GM18498 (cell line): ENCODE measurements around the gene ORM1.

Experiments used
- ATAC-seq: cut with Tn5 transposase; IDR thresholded peaks from one replicate; pipeline ENCODE4 v1.9.1; 2021; ENCODE audit warnings: mild to moderate bottlenecking, moderate library complexity; ENCODE audit not compliant: unreplicated experiment

The ORM1 gene

DNA sequence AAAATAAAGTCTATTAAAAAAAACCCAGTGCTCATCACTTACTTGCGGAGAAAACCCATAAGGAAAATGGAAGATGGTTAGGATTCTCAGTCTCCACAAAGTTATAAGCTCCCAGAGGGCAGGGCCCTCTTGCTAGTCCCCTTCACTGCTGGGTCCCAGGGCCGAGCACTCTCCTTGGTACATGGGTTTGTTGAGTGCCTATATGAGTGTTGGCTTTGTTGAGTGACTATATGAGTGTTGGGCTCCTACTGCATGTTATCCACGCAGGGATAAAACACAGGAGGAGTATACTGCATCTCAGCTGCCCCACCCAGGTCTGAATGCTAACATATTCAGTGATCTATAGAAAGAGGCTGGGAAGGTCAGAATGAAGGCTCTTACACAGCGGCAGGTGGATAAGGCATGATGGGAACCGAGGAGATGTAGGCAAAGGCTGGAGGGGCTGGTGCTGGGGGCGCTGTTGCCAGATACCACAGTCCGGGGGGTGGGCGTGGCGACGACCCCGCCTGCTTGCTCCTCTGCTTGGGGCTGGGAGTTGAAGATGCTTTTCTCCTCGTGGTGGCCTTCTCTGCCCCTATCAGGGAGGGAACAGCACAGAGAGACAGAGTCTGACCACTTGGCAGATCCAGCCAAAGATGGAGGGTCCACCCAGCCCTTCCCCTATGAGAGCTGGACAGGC lies 18.4 kb downstream of the ORM1 start:
- no peak for ATAC-seq

DNA sequence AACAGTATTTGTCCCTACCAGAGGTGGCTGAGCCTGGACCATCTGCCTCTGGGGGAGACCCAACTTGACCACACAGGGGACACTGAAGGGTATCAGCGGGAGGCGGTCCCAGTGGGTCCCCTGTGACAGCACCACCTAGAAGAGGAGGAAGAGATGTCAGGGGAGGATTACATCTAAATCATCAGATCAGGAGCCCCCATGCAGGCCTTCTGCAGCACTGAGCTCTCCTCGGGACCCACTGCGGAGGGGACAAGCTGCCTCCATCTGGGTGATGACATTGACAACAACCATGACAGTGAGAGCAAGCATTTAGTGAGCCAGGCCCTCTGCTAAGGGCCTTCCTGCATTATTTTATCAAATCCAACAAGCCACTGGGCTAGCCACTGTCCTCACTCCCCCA lies 19.1 kb downstream of the ORM1 start:
- ATAC-seq: no peak

DNA sequence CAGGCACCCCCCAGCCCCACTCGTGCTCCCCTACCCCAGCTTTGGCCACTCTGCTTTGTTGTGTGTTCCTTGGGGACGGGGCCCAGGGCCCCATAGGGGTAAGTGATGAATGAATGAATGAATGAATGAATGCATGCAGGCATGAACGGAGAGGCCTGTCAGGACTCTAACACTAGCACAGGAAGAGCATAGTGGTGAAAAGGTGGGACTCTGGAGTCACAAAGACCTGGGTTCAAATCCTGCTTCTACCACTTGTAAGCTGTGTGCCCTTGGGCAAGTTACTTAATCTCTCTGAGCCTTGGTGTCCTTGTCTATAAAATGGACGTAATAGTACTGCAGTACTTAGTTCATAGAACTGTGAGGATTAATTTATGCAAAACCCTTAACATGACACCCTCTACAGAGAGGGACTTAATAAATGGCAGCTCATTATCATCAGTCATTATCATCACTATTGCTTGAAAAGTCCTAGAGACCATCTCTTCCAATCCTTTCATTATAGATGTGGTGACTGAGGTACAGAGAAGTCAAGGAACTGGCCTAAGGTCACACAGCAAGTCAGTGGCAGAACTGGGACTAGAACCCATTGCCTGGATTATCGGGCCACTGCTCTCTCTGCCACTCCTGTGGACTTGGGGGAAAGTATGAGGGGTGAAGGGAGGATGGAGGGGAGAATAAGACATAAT lies 20.0 kb downstream of the ORM1 start:
- ATAC-seq: no peak

DNA sequence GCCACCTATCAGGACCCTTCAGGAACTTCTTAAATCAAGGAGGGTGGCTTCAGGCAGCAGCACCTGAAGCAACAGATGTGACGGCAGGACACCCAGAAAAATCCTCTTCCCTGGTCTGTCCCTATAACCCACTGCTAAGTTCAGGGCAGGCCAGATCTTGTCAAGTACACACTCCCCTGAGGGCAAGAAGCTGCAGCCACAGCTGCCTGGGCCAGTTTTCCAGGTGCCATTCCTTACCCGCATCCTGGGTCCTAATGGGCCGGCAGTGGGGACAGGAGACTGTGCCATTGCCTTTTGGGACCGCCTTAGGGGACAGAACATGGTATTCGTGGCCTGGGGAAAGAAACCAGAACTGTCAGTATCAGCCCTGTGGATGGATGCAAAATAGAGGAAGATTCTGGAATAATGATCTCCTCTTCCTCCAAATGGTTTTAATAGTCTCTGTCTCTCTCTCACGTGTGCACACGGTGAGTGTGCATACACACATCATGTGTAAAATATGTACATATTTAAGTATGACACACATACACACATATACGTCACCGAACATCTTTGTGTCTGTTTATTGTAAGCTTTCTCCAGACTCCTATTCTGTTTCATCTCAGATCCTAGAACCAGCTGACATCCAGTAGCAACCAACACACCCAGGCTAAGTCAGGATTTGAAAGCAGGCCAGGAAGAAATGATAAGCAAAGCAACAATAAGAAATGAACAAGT lies 20.7 kb downstream of the ORM1 start:
- no peak for ATAC-seq

DNA sequence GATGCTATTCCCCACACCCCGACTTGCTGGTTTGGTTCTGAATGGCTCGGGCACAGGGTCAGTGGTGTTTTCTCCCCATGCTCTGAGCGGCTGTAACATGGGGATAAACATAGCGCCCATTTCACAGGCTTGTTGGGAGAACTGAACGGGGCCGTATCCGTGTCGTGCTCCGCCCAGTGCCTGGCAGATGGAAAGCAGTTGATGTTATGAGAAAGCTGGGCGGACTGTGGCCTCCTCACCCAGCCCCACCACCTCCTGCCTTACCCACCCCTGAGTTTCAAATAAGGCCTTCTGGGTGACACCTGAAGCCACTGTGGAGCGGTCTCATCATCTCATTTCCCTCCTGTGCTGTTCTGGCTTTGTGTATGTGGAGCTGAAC lies 21.3 kb downstream of the ORM1 start:
- ATAC-seq: no peak

DNA sequence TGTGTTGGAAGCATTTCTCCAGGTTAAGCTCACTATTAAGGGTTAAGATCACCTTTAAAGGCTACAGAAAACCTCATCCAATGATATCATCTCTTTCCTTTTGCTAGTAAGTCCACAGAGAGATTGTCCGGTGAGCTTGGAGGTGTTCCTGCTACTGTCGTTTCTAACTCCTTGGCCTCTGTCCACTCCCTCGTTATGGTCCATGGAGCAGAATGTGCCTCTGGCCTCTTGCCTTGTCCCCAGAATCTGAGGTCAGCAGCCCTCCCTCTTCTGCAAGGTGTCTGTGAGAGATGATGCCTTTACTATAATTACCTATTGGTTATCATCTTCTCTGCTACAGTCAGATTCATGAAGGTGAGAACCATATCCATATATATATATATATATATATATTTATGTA lies 21.8 kb downstream of the ORM1 start:
- no peak for ATAC-seq

DNA sequence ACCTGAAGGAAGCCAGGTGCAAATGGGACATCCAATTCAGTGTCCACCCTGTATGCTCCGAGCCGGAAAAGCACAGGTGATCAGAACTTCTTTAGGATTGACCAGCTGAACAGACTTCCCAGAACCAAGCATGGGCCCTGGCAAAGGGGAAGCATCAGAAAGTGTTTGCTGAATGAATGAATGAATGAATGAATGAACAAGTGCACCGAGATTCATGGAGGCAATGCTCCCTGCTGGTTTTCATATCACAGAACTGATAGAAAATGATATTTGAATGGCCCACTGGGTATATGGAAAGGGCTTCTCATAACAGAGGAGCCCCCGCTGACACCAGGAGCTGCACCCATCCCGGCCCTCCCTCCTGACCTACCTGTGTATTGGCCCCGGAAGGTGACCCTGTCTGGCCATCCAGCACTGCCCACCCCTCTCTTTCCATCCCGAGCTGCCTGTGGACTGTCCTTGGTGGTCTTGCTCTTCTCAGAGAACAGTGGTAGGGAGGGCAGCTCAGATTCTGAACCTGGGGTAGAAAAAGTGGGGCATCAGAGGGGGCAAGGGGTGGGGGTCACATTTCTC lies 22.7 kb downstream of the ORM1 start:
- no peak for ATAC-seq

DNA sequence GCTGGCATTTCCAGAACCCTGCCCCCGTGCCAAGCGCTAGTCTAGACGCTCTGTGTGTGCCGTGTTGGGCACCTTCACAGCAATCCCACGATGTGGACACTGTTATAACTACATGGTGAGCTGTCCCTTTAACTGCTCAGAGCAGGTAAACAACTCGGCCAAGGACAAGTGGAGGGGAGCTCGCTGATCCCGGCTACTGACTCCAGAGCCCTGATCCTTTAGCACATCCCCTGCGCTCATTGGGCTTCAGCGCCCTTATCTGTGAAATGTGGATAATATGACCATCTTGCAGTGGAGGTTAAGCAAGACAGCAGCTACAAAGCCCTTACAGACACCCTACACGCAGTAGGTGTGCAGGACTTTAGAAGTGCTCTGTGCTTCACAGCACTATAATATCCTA lies 23.2 kb downstream of the ORM1 start:
- ATAC-seq: no peak

DNA sequence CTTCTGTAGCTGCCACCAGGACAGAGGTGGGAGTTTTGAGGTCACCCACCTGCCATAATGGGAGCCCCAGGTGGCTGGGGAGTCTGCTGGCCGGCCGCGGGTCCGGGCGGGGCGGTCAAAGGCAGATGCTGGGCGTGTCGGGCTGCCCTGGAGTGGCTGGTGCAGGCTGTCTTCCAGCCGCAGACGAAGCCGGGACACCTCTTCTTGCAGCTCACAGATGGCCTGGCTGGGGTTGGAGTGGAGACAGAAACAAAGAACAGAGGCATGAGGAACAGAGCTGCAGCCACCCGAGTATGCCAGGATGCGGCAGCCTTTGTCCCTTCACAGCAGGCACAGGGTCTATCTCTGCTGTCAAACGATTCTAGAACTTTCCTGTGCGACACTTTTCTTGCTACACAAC lies 24.8 kb downstream of the ORM1 start:
- ATAC-seq: no peak

DNA sequence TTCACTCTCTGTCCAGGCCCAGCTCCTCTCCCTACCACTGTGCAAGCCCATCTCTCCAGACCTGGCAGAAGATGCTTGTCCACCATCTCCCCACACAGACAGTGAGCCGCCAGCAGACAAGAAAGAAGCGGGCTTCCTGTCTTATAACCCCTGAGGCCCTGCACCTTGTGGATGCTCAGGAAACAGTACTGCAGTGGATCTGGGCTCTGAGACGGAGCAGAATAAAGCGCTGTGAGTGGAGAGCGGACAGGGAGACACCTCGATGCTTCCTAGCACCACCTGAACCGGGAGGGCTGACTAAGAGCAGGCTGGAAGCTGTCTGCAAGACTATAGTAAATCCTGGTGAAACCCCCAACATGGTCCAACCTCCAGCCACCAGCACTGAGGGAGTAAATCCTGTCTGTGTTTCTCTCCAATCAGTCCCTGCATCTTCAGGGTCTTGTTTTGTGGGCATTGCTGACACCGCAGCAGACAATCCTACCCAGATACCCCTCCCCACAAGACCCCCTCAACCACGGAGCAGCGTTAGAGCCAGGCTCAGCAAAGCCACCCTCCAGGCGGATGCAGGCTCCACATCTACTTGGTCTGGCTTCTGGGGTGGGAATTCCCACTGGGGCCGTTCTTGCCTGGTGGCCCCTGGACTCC lies 25.5 kb downstream of the ORM1 start:
- no peak for ATAC-seq

DNA sequence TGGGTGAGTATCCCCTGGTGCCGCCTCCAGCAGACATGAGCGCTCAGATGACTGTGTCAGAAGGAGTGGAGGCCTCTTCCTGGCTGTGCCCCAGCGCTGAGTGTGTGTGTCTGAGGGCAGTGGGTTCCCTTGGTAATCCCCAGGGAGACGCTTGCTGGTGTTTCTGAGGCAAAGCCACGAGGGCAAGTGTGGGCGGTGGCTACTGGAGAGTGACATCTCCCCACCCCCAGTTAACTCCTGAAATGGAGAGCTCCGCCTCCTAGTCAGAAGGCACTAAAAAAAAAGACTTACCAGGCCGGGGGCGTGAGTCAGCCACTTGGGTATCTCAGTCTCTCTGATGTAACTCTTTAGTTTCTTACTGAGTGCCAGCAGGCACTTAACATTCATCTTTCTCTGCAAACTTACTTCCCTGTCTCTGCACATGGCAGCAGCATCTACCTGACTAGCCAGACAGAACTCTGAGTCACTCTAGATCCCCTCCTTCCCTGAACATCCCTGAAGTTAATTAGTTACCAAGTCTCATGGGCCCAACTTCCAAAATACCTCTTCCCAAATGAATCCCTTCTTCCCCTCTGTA lies 26.1 kb downstream of the ORM1 start:
- ATAC-seq: peak; percentile 96

DNA sequence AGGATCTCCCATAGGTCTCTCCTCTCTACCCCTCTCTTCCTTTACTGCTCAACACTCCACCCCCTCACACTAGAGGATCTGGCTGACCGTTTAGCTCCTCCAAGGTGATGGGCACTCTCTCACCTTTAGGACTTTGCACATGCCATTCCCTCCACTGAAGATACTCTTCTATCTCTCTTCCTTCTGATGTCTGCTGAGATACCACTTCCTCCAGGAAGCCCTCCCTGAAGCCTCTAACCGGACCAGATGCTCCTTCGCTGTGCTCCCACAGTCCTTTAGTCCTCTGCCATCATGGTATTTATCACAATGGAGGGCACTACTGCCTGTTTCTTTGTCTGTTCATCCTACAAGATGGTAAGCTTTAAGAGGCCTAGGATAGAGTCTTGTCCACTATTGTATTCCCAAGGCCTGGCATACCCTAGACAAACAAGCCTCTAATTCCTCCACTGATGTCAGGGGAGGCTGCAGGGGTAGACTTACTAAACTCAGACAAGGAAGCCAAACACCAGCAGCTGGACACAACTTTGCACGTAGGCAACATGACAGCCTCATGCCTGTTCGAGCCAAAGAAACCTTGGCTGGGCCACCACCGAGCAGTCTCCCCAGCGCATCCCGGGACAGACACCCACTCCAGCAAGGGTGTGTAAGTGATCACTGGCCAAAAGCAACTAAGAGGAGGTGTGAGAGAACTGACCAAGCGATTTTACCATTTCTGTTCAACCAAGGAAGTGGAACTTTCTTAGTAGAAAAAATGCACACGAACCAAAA lies 27.0 kb downstream of the ORM1 start:
- ATAC-seq: no peak

DNA sequence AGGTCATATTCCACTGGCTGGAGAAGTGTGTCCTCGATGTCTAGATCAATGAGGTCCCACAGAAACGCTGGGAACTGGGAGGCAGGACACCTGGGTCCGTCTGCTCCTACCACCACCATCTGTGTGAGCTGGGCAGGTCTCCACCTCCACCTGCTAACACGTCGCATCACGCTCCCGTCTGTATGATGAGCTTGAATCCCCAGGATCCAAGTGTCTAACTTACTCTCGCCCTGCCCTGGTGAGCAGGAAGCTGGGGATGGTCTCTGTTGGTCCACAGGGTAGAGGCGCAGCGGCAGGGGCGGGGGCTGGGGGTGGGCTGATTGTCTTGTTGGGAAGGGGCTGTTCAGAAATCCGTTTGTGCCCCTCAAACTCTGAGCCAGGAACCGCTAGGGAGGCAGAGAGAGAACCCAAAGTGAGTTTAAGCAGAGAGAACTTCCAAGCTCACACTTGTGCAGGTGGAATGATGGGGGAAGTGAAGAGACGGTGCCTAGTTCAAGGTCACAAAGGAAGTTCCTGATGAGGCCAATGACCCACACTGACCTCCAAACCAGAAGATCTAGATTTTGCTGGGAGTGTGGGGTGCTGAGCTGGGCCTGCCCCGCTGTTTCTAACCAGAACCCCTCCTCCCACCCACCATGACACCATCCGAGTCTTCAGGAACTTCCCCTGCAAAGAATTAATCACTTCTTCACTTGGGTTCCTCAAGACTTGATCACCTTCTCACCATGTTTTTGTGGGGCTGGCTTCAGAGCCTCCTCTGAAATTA lies 27.9 kb downstream of the ORM1 start:
- ATAC-seq: no peak

DNA sequence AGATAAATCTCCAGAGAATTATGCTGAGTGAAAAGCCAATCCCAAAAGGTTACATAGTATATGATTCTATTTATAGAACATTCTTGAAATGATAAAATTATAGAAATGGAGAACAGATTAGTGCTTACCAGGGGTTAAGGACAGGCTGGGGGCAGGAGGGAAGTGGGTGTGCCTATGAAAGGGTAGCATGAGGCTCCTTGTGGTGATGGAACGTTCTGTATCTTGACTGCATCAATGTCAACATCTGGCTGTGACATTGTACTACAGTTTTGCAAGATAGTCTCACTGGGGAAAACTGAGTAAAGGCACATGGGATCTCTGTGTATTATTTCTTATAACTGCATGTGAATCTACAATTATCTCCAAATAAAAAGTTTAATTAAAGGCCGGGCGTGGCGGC lies 29.0 kb downstream of the ORM1 start:
- ATAC-seq: no peak

DNA sequence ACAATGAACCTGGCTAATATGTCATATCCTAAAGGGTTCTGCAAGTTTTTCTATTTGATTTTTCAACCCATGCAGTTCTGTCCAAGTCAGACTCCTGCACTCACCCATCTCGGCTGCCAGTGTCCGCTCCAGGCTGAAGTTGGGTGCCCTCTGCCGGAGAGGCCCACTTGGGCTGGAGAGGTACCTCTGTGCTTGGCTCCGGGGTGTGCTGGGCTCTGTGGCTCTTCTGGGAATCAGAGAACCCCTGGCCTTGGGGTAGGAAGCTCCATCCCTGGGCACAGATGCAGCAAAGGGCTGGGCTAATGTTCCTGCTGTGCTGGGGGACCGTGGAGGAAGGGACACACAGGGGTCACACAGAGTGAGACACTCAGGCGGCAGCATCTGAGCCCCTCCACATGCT lies 32.9 kb downstream of the ORM1 start:
- no peak for ATAC-seq

DNA sequence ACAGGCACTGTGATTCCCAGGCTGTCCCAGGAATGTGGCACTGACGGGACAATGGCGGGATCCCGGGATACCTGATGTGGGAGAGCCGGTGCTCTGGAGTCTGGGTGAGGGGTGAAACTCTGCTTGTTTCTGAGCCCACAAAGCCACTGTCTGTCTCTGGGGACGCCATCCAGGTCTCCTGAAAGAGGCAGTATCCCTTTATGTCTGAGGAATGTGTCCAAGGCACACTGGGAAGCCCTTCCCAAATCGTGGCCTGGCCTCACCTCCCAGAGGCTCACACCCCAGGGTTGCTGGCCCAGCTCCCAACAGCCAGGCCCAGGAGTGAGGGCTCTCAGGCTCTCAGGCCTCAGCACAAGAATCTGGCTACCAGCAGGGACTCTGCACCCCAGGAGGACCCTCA lies 33.9 kb downstream of the ORM1 start:
- ATAC-seq: no peak

DNA sequence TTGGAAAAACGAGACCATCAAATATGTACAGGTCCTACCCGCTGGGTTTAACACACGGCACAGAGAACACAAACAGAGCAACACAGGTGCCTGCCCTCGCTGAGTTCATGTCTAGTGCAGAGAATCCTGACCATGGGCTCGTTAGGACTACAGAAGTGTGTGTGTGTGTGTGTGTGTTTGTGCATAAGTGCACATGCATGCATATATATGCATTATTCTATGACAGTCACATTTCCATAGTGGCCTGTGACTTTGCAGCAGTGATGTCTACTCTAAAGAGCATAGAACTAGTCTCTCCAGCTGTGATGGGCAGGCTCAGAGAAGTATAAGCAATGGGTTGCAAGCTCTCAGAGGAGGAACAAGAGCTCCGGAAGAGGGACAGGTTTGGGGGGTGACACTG lies 34.5 kb downstream of the ORM1 start:
- no peak for ATAC-seq

DNA sequence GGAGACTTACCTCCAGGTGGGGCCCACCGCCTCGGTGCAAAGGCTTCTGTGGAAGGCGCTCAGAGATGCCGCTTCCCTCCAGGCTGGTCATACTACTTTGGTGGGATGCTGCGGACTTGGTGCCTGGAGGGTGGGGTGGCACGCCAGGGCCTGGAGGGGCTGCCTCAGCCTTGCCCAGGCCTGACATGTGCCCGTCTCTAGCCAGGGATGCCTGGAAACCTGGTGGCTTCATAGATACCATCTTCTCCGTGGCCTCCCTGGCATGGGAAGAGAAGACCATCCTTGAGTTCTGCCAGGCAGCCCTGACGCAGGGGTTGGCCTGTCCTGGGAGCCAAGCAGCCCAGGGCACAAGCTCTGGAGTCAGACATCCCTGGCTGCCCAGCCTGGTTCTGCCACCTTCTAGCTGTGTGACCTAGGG lies 35.0 kb downstream of the ORM1 start:
- ATAC-seq: no peak

DNA sequence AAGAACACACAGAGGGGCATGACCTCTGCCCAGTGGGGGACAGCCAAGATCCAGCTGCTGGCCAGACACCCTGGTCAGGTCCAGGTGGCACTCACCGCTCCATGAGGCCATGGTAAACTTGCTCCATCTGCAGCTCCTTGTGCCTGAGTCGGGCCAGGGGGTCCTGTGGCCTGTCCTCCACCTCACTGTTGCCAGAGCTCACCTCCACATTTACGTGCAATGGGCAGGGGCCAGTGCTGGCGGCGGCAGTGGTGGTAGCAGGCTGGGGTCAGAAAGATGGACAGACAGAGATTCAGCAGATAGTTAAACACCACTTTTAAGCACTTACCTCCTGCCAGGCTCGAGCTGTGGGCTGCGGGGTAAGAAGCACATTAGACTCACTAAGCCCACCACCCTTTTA lies 36.9 kb downstream of the ORM1 start:
- ATAC-seq: no peak

DNA sequence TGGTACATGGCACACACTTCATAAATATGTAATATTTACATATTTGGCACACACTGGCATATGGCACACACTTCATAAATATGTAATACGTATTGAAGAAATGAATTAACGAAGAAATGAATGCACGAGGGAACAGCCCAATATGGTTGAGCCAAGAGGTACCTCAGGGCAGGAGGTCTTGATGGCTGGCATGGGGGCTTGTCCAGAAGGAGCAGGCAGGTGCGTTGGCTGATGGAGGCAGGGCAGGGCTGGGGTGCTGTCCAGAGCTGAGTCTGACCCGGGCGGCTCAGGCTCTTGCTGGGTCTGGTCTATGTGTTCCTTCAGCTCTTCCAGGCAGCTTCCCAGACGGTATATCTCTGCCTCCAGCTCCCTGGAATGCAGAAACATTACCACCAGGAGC lies 38.6 kb downstream of the ORM1 start:
- ATAC-seq: no peak
